Endothelial cell of umbilical vein (primary cell): ENCODE results near the gene SMAD3. TPM values are rescaled to one million over a fixed set of nuclear protein-coding genes. Genes with fewer than 3 reads are reported as not detected.

Source experiments
- BruUV-seq: library from RNA; stranded (reverse); fragments of 400-500 nt; replicated peaks from 2 replicates; lab custom pipeline; 2021; lab: Mats Ljungman, UMichigan
- CTCF ChIA-PET: fragments of 300-600, 350-600 bp; sonication (Branson Sonifier 250); formaldehyde crosslinking; loops from one replicate; lab custom pipeline; 2021; ENCODE audit warnings: antibody characterized with exemption, inconsistent platforms; lab: Charles Lee
- POLR2A ChIA-PET: fragments of 300-600, 350-600 bp; sonication (Branson Sonifier 250); formaldehyde crosslinking; loops from one replicate; lab custom pipeline; 2021; ENCODE audit warnings: antibody characterized with exemption, inconsistent platforms; lab: Charles Lee
- DNase-seq: peaks from one replicate; pipeline ENCODE4 v3.0.0-alpha.2; 2011; ENCODE audit warnings: low read depth, low spot score
- FAIRE-seq: peaks from 2 replicates; lab custom pipeline; 2011; peaks lifted over from hg19 to GRCh38; lab: Jason Lieb, UNC
- H2AFZ ChIP-seq: 2 replicates; pipeline ENCODE4 v1.6.0; 2012; ENCODE audit warnings: low read depth, low read length, control low read depth, inconsistent platforms
- H3K27ac ChIP-seq: 2 replicates; pipeline ENCODE4 v1.5.1; 2011; ENCODE audit warnings: low read depth, mild to moderate bottlenecking, control low read depth, low read length, moderate library complexity; ENCODE audit not compliant: insufficient read depth
- H3K27me3 ChIP-seq, 2 experiments: 2 replicates each; pipeline versions ENCODE4 v1.6.0 to v1.6.1; 2011; ENCODE audit warnings: low read length in 2 of 2, mixed read lengths in 1 of 2; ENCODE audit not compliant: control insufficient read depth in 2 of 2, insufficient read depth in 2 of 2
- H3K36me3 ChIP-seq, 2 experiments: 2 replicates in 1 of 2; 3 replicates in 1 of 2; pipeline ENCODE4 v1.5.1; 2011; ENCODE audit warnings: low read length in 2 of 2, mild to moderate bottlenecking in 1 of 2, moderate library complexity in 1 of 2; ENCODE audit not compliant: control insufficient read depth in 2 of 2, insufficient read depth in 2 of 2; ENCODE audit errors: extremely low read depth in 1 of 2
- H3K4me1 ChIP-seq: 3 replicates; pipeline ENCODE4 v1.5.1; 2011; ENCODE audit warnings: mild to moderate bottlenecking, low read length; ENCODE audit not compliant: control insufficient read depth, insufficient read depth; ENCODE audit errors: extremely low read depth
- H3K4me2 ChIP-seq: 2 replicates; pipeline ENCODE4 v1.6.1; 2011; ENCODE audit warnings: low read length, control low read depth, mixed read lengths; ENCODE audit not compliant: insufficient read depth
- H3K4me3 ChIP-seq, 3 experiments: fragments of 200-600 bp in 1 of 3; sonication (generic), shearing (Covaris generic) in 1 of 3; replicated peaks in 1 of 3; 2 replicates each; pipeline ENCODE4 v1.5.1; 2011 to 2016; ENCODE audit warnings: control low read depth in 3 of 3, low read length in 3 of 3, mild to moderate bottlenecking in 2 of 3, inconsistent platforms in 1 of 3, low read depth in 1 of 3, moderate library complexity in 1 of 3; ENCODE audit not compliant: insufficient read depth in 1 of 3
- H3K79me2 ChIP-seq: 2 replicates; pipeline ENCODE4 v1.6.0; 2012; ENCODE audit warnings: low read length, inconsistent platforms; ENCODE audit not compliant: control insufficient read depth, insufficient read depth
- H3K9ac ChIP-seq: replicated peaks from 2 replicates; pipeline ENCODE3; 2011; ENCODE audit warnings: low read length, control low read depth; ENCODE audit not compliant: insufficient read depth; ENCODE audit errors: extremely low read depth
- H3K9me1 ChIP-seq: replicated peaks from 3 replicates; pipeline ENCODE4 v1.6.0; 2011; ENCODE audit warnings: mild to moderate bottlenecking, low read length; ENCODE audit not compliant: control insufficient read depth, insufficient read depth; ENCODE audit errors: extremely low read depth
- H3K9me3 ChIP-seq: replicated peaks from 2 replicates; pipeline ENCODE4 v1.5.1; 2012; ENCODE audit warnings: low read length, inconsistent platforms; ENCODE audit not compliant: control insufficient read depth, insufficient read depth
- H4K20me1 ChIP-seq: replicated peaks from 2 replicates; pipeline ENCODE3; 2011; ENCODE audit warnings: mild to moderate bottlenecking, low read length; ENCODE audit not compliant: control insufficient read depth, insufficient read depth; ENCODE audit errors: extremely low read depth
- CTCF ChIP-seq, 2 donors: IDR thresholded peaks; 1 replicate in 1 of 2; 2 replicates in 1 of 2; pipeline ENCODE4 v1.5.1; 2011; ENCODE audit warnings: low read length in 2 of 2, mild to moderate bottlenecking in 2 of 2, moderate library complexity in 2 of 2, control low read depth in 1 of 2, inconsistent platforms in 1 of 2, low read depth in 1 of 2; ENCODE audit not compliant: insufficient read depth in 1 of 2; ENCODE audit errors: extremely low read depth in 1 of 2
- EZH2 ChIP-seq: IDR thresholded peaks from 2 replicates; pipeline ENCODE4 v1.6.1; 2012; ENCODE audit warnings: borderline replicate concordance, low read depth, mild to moderate bottlenecking, moderate library complexity, low read length, inconsistent platforms; ENCODE audit not compliant: severe bottlenecking
- FOS ChIP-seq: IDR thresholded peaks from 2 replicates; pipeline ENCODE4 v1.6.1; 2011; ENCODE audit warnings: mild to moderate bottlenecking, low read length, moderate library complexity, borderline replicate concordance; ENCODE audit not compliant: insufficient read depth
- GATA2 ChIP-seq: IDR thresholded peaks from 2 replicates; pipeline ENCODE4 v1.7.0; 2011; ENCODE audit warnings: low read depth, mild to moderate bottlenecking, moderate library complexity, mixed read lengths, low read length; ENCODE audit not compliant: insufficient read length, insufficient read depth
- JUN ChIP-seq: IDR thresholded peaks from 2 replicates; pipeline ENCODE4 v1.6.1; 2011; ENCODE audit warnings: borderline replicate concordance, low read depth; ENCODE audit not compliant: insufficient read length, insufficient read depth
- MAX ChIP-seq: IDR thresholded peaks from 2 replicates; pipeline ENCODE4 v1.6.1; 2011; ENCODE audit not compliant: insufficient read depth, insufficient read length
- MYC ChIP-seq: IDR thresholded peaks from one replicate; pipeline ENCODE4 v1.6.1; 2011; ENCODE audit warnings: mild to moderate bottlenecking, low read depth, low read length
- POLR2A ChIP-seq: IDR thresholded peaks from 2 replicates; pipeline ENCODE4 v1.6.1; 2012; ENCODE audit warnings: low read depth, mild to moderate bottlenecking, control low read depth, low read length
- POLR2AphosphoS5 ChIP-seq: IDR thresholded peaks from 2 replicates; pipeline ENCODE4 v1.6.1; 2012; ENCODE audit warnings: low read depth, mild to moderate bottlenecking, control low read depth, low read length, moderate library complexity; ENCODE audit not compliant: insufficient read depth
- dilution Hi-C: fragments of 300-500 bp; cut with MboI; formaldehyde crosslinking; loops from one replicate; pipeline ENCODE4 v1.15.0; 2019; ENCODE audit warnings: low sequenced_read_pairs; ENCODE audit not compliant: extremely low pct_ligation_motif_present
- intact Hi-C: fragments of 100-400 bp; cut with micrococcal nuclease; formaldehyde crosslinking; loops from one replicate; pipeline ENCODE4 v1.10.0; 2022
- polyA plus RNA-seq, 4 experiments: library from polyadenylated mRNA; depleted of rRNA in 3 of 4; stranded (reverse) in 3 of 4; unstranded in 1 of 4; fragments of >200 nt; gene quantifications; 2 replicates each; pipeline versions ENCODE4 v1.2.1 to v1.2.3, GENCODE V29; 2011 to 2012; ENCODE audit warnings: missing spikeins in 1 of 4
- total RNA-seq: library from RNA; stranded (reverse); gene quantifications from 2 replicates; pipeline ENCODE4 v1.2.3, GENCODE V29; 2021

The SMAD3 gene
- total and polyA plus RNA-seq, 2 donors (not counting 3 experiments of a cell fraction or from before 2014, with no cell fraction given), result 56.4 to 88.2 TPM

- no peak for FAIRE-seq
- dilution Hi-C loops, result no loop called here
- POLR2A ChIA-PET, result no interaction called here
- no peak overlapping the region for H2AFZ ChIP-seq
- H3K9ac ChIP-seq, result no peak overlapping the region
- no peaks in the 10 kb centered on the region for H3K9me3 ChIP-seq
- TF ChIP-seq POLR2AphosphoS5, result no peak
- no peak for TF ChIP-seq EZH2
- TF ChIP-seq POLR2A, result no peak
- no peak for TF ChIP-seq MYC
- TF ChIP-seq FOS, result no peak
- no peak for TF ChIP-seq GATA2
- no peak for TF ChIP-seq CTCF (IDR thresholded peaks at IDR 0.05; ENCODE audit: extremely low read depth in 1 of 2, insufficient read depth in 1 of 2, low read depth in 1 of 2, low read length in 2 of 2)
- no peak for TF ChIP-seq MAX
- TF ChIP-seq JUN, result no peak
- CTCF ChIA-PET, result interaction anchor here (1.1 kb wide), 1 partner anchor 10 kb away, joined by 3 read pairs; no protein-coding TSS in a partner anchor
- H3K27me3 ChIP-seq, result no peaks in the 10 kb centered on the region
- H3K79me2 ChIP-seq, result no peaks in the 10 kb centered on the region
- no peak overlapping the region for H3K27ac ChIP-seq
- BruUV-seq, result no TSS peak
- no peaks in the 10 kb centered on the region for H3K9me1 ChIP-seq
- H3K4me2 ChIP-seq, result no peak overlapping the region
- H4K20me1 ChIP-seq, result no peaks in the 10 kb centered on the region
- no peak for DNase-seq
- intact Hi-C loops, result no loop called here
- H3K4me1 ChIP-seq, result no peaks in the 10 kb centered on the region
- H3K4me3 ChIP-seq, result no peak overlapping the region
- peaks cover 11 to 16% of the 10 kb centered on the region in 2 experiments for H3K36me3 ChIP-seq
These were observed 165.1 kb downstream of the SMAD3 start for GRCh38 chr15:67230504-67230903.
